Endothelial cell of umbilical vein (primary cell): Measurements from ENCODE around the gene CERS3. TPM values are rescaled to one million over a fixed set of nuclear protein-coding genes. Genes with fewer than 3 reads are reported as not detected.

Source experiments
- BruUV-seq: library from RNA; stranded (reverse); fragments of 400-500 nt; replicated peaks from 2 replicates; lab custom pipeline; 2021; lab: Mats Ljungman, UMichigan
- CTCF ChIA-PET: fragments of 300-600, 350-600 bp; sonication (Branson Sonifier 250); formaldehyde crosslinking; loops from one replicate; lab custom pipeline; 2021; ENCODE audit warnings: antibody characterized with exemption, inconsistent platforms; lab: Charles Lee
- POLR2A ChIA-PET: fragments of 300-600, 350-600 bp; sonication (Branson Sonifier 250); formaldehyde crosslinking; loops from one replicate; lab custom pipeline; 2021; ENCODE audit warnings: antibody characterized with exemption, inconsistent platforms; lab: Charles Lee
- DNase-seq: peaks from one replicate; pipeline ENCODE4 v3.0.0-alpha.2; 2011; ENCODE audit warnings: low read depth, low spot score
- FAIRE-seq: peaks from 2 replicates; lab custom pipeline; 2011; peaks lifted over from hg19 to GRCh38; lab: Jason Lieb, UNC
- H2AFZ ChIP-seq: 2 replicates; pipeline ENCODE4 v1.6.0; 2012; ENCODE audit warnings: low read depth, low read length, control low read depth, inconsistent platforms
- H3K27ac ChIP-seq: 2 replicates; pipeline ENCODE4 v1.5.1; 2011; ENCODE audit warnings: low read depth, mild to moderate bottlenecking, control low read depth, low read length, moderate library complexity; ENCODE audit not compliant: insufficient read depth
- H3K27me3 ChIP-seq, 2 experiments: 2 replicates each; pipeline versions ENCODE4 v1.6.0 to v1.6.1; 2011; ENCODE audit warnings: low read length in 2 of 2, mixed read lengths in 1 of 2; ENCODE audit not compliant: control insufficient read depth in 2 of 2, insufficient read depth in 2 of 2
- H3K36me3 ChIP-seq, 2 experiments: 2 replicates in 1 of 2; 3 replicates in 1 of 2; pipeline ENCODE4 v1.5.1; 2011; ENCODE audit warnings: low read length in 2 of 2, mild to moderate bottlenecking in 1 of 2, moderate library complexity in 1 of 2; ENCODE audit not compliant: control insufficient read depth in 2 of 2, insufficient read depth in 2 of 2; ENCODE audit errors: extremely low read depth in 1 of 2
- H3K4me1 ChIP-seq: 3 replicates; pipeline ENCODE4 v1.5.1; 2011; ENCODE audit warnings: mild to moderate bottlenecking, low read length; ENCODE audit not compliant: control insufficient read depth, insufficient read depth; ENCODE audit errors: extremely low read depth
- H3K4me2 ChIP-seq: 2 replicates; pipeline ENCODE4 v1.6.1; 2011; ENCODE audit warnings: low read length, control low read depth, mixed read lengths; ENCODE audit not compliant: insufficient read depth
- H3K4me3 ChIP-seq, 3 experiments: fragments of 200-600 bp in 1 of 3; sonication (generic), shearing (Covaris generic) in 1 of 3; replicated peaks in 1 of 3; 2 replicates each; pipeline ENCODE4 v1.5.1; 2011 to 2016; ENCODE audit warnings: control low read depth in 3 of 3, low read length in 3 of 3, mild to moderate bottlenecking in 2 of 3, inconsistent platforms in 1 of 3, low read depth in 1 of 3, moderate library complexity in 1 of 3; ENCODE audit not compliant: insufficient read depth in 1 of 3
- H3K79me2 ChIP-seq: 2 replicates; pipeline ENCODE4 v1.6.0; 2012; ENCODE audit warnings: low read length, inconsistent platforms; ENCODE audit not compliant: control insufficient read depth, insufficient read depth
- H3K9ac ChIP-seq: replicated peaks from 2 replicates; pipeline ENCODE3; 2011; ENCODE audit warnings: low read length, control low read depth; ENCODE audit not compliant: insufficient read depth; ENCODE audit errors: extremely low read depth
- H3K9me1 ChIP-seq: replicated peaks from 3 replicates; pipeline ENCODE4 v1.6.0; 2011; ENCODE audit warnings: mild to moderate bottlenecking, low read length; ENCODE audit not compliant: control insufficient read depth, insufficient read depth; ENCODE audit errors: extremely low read depth
- H3K9me3 ChIP-seq: replicated peaks from 2 replicates; pipeline ENCODE4 v1.5.1; 2012; ENCODE audit warnings: low read length, inconsistent platforms; ENCODE audit not compliant: control insufficient read depth, insufficient read depth
- H4K20me1 ChIP-seq: replicated peaks from 2 replicates; pipeline ENCODE3; 2011; ENCODE audit warnings: mild to moderate bottlenecking, low read length; ENCODE audit not compliant: control insufficient read depth, insufficient read depth; ENCODE audit errors: extremely low read depth
- CTCF ChIP-seq, 2 donors: IDR thresholded peaks; 1 replicate in 1 of 2; 2 replicates in 1 of 2; pipeline ENCODE4 v1.5.1; 2011; ENCODE audit warnings: low read length in 2 of 2, mild to moderate bottlenecking in 2 of 2, moderate library complexity in 2 of 2, control low read depth in 1 of 2, inconsistent platforms in 1 of 2, low read depth in 1 of 2; ENCODE audit not compliant: insufficient read depth in 1 of 2; ENCODE audit errors: extremely low read depth in 1 of 2
- EZH2 ChIP-seq: IDR thresholded peaks from 2 replicates; pipeline ENCODE4 v1.6.1; 2012; ENCODE audit warnings: borderline replicate concordance, low read depth, mild to moderate bottlenecking, moderate library complexity, low read length, inconsistent platforms; ENCODE audit not compliant: severe bottlenecking
- FOS ChIP-seq: IDR thresholded peaks from 2 replicates; pipeline ENCODE4 v1.6.1; 2011; ENCODE audit warnings: mild to moderate bottlenecking, low read length, moderate library complexity, borderline replicate concordance; ENCODE audit not compliant: insufficient read depth
- GATA2 ChIP-seq: IDR thresholded peaks from 2 replicates; pipeline ENCODE4 v1.7.0; 2011; ENCODE audit warnings: low read depth, mild to moderate bottlenecking, moderate library complexity, mixed read lengths, low read length; ENCODE audit not compliant: insufficient read length, insufficient read depth
- JUN ChIP-seq: IDR thresholded peaks from 2 replicates; pipeline ENCODE4 v1.6.1; 2011; ENCODE audit warnings: borderline replicate concordance, low read depth; ENCODE audit not compliant: insufficient read length, insufficient read depth
- MAX ChIP-seq: IDR thresholded peaks from 2 replicates; pipeline ENCODE4 v1.6.1; 2011; ENCODE audit not compliant: insufficient read depth, insufficient read length
- MYC ChIP-seq: IDR thresholded peaks from one replicate; pipeline ENCODE4 v1.6.1; 2011; ENCODE audit warnings: mild to moderate bottlenecking, low read depth, low read length
- POLR2A ChIP-seq: IDR thresholded peaks from 2 replicates; pipeline ENCODE4 v1.6.1; 2012; ENCODE audit warnings: low read depth, mild to moderate bottlenecking, control low read depth, low read length
- POLR2AphosphoS5 ChIP-seq: IDR thresholded peaks from 2 replicates; pipeline ENCODE4 v1.6.1; 2012; ENCODE audit warnings: low read depth, mild to moderate bottlenecking, control low read depth, low read length, moderate library complexity; ENCODE audit not compliant: insufficient read depth
- dilution Hi-C: fragments of 300-500 bp; cut with MboI; formaldehyde crosslinking; loops from one replicate; pipeline ENCODE4 v1.15.0; 2019; ENCODE audit warnings: low sequenced_read_pairs; ENCODE audit not compliant: extremely low pct_ligation_motif_present
- intact Hi-C: fragments of 100-400 bp; cut with micrococcal nuclease; formaldehyde crosslinking; loops from one replicate; pipeline ENCODE4 v1.10.0; 2022
- polyA plus RNA-seq, 4 experiments: library from polyadenylated mRNA; depleted of rRNA in 3 of 4; stranded (reverse) in 3 of 4; unstranded in 1 of 4; fragments of >200 nt; gene quantifications; 2 replicates each; pipeline versions ENCODE4 v1.2.1 to v1.2.3, GENCODE V29; 2011 to 2012; ENCODE audit warnings: missing spikeins in 1 of 4
- total RNA-seq: library from RNA; stranded (reverse); gene quantifications from 2 replicates; pipeline ENCODE4 v1.2.3, GENCODE V29; 2021

CERS3 gene
- total and polyA plus RNA-seq, 2 donors (not counting 3 experiments of a cell fraction or from before 2014, with no cell fraction given) = not detected

GRCh38 chr15:100517846-100518245, 10.9 kb downstream of the CERS3 start:
- DNase-seq (no peak), FAIRE-seq (no peak)
- no peak overlapping the region for H3K9ac ChIP-seq
- H3K9me1 ChIP-seq = no peaks in the 10 kb centered on the region
- H3K27me3 ChIP-seq = no peaks in the 10 kb centered on the region
- intact Hi-C loops (no loop called here), dilution Hi-C loops (no loop called here)
- H2AFZ ChIP-seq = no peak overlapping the region
- no peaks in the 10 kb centered on the region for H3K79me2 ChIP-seq
- POLR2A ChIA-PET = no interaction called here
- no peak overlapping the region for H3K27ac ChIP-seq
- H3K36me3 ChIP-seq = no peaks in the 10 kb centered on the region
- no peaks in the 10 kb centered on the region for H4K20me1 ChIP-seq
- no TSS peak for BruUV-seq
- H3K4me1 ChIP-seq = no peaks in the 10 kb centered on the region
- no peak for TF ChIP-seq POLR2A
- no peak for TF ChIP-seq EZH2
- TF ChIP-seq CTCF (IDR thresholded peaks at IDR 0.05; ENCODE audit: extremely low read depth in 1 of 2, insufficient read depth in 1 of 2, low read depth in 1 of 2, low read length in 2 of 2) = no peak
- TF ChIP-seq GATA2 = no peak
- no peak for TF ChIP-seq JUN
- TF ChIP-seq MAX = no peak
- TF ChIP-seq POLR2AphosphoS5 = no peak
- no peak for TF ChIP-seq MYC
- no peak for TF ChIP-seq FOS
- no peak overlapping the region for H3K4me3 ChIP-seq
- H3K9me3 ChIP-seq = no peaks in the 10 kb centered on the region
- CTCF ChIA-PET = no interaction called here
- H3K4me2 ChIP-seq = no peak overlapping the region
